HT1080 (cell line): ENCODE results near the gene BORCS5. TPM values are rescaled to one million over a fixed set of nuclear protein-coding genes. Genes with fewer than 3 reads are reported as not detected.
"Not testable (repeated sequence)": the region's sequence is repeated elsewhere in the genome, so short reads cannot be mapped to it uniquely, and the experiment has no call there.

Experiments used
- DNase-seq: peaks from one replicate; pipeline ENCODE4 v3.0.0-alpha.2; 2015; ENCODE audit warnings: low read depth
- total RNA-seq: library from RNA; depleted of rRNA; stranded (reverse); fragments of >200 nt; shearing (Covaris generic); gene quantifications from 2 replicates; pipeline ENCODE4 v1.2.3, GENCODE V29; 2014

BORCS5 gene
- total RNA-seq, 1 experiment from 2014 or later: 12.1 TPM

DNA sequence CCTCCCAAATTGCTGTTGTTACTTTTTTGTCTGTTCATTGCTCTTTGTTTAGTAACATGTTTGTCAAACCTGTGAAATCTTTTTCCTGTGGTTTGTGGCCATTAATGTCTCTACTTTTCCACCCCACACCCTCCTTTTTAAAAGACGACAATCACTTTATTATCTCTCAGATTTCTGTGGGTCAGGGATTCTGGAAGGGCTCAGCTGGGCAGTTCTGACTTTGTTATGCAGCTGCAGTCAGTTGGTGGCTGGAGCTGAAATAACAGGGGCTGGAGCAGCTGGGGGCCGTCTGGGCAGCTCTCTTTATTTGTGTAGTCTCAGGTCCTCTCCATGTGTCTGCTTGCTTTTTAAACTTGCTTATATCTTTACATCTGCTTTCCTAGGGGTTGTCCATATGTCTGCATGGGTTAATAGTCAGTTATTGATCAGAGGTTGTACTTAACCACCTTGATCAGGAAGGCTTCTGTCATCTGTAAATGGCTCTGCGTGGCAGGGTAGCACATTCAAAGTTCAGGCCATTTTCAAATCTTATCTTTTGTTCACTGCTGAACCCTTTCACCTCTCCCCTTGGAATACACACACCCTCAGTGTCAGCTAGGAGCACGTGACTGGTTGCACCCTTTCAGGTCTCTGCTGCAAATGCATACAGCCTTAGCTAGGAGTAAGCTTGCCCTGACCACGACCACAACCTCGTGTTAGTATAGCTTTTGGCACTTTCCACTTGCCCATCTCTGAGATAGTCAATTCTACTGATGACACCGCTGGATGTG is 27.9 kb downstream of the BORCS5 start:
- no peak for DNase-seq

GRCh38 chr12:12387501-12387900 is 30.6 kb downstream of the BORCS5 start:
- DNase-seq: peak; percentile 44

- DNase-seq: no peak
Observed at GRCh38 chr12:12392413-12392812, 35.5 kb downstream of the BORCS5 start.

- DNase-seq: no peak
Observed at GRCh38 chr12:12393171-12393570, 36.3 kb downstream of the BORCS5 start.

DNA sequence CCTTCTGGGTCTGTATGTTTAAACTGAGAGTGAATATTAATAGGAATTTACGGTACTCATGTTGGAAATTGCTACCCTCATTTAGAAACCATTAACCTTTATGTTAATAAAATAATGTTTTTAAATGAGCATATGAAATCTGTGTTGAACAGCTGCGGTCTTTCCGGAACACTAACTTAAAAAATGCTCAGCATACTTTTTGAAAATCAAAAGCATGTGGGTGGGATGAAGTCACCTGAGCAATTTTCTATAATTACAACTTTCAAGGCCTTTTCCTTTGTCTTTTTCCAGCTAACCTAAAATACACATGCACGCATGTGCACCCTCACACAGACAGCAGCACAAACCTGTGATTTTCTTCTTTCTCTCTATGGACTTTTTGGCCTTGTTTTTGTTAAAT is 39.8 kb downstream of the BORCS5 start:
- no peak for DNase-seq

DNA sequence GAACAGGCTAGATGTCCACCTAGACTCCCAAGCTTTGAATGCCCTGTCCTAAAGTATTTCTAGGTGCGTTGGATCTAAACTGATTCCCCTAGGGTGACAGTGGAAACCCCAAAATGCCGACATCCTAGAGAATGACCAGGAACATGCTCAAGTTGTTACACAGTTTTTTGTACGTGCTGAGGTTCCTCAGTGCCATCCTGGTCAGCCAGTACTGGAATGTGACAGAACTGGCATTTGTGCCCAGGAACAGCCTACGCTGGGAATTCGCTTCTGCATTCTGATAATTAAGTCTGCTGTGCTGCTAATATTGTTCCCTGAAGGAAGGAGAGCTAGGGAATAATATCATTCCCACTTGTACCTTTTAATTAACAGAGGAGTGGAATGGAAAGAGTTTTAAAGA is 40.3 kb downstream of the BORCS5 start:
- DNase-seq: no peak

GRCh38 chr12:12398026-12398859 is 41.4 kb downstream of the BORCS5 start:
- peak; percentile 73 for DNase-seq

DNA sequence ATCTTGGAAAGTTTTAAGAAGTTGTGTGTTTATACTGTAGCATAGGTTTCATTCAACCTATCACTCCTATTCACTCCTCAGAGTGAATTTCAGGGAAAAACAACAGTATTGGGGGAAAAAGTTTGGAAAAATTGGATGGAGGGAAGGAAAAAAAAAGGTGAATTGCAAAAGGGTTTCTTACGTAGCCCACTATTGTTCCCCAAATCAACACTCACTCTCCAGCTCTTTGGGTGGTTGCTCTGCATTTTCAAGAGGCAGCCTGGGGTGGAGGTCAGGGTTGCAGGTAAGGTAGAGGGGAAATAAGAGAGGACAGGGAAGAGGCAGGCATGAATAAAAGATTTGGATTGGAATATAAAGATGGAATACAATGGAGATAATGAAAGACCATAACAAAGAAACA is 42.3 kb downstream of the BORCS5 start:
- DNase-seq: no peak

GRCh38 chr12:12399776-12400305 is 43.0 kb downstream of the BORCS5 start:
- no peak for DNase-seq

DNA sequence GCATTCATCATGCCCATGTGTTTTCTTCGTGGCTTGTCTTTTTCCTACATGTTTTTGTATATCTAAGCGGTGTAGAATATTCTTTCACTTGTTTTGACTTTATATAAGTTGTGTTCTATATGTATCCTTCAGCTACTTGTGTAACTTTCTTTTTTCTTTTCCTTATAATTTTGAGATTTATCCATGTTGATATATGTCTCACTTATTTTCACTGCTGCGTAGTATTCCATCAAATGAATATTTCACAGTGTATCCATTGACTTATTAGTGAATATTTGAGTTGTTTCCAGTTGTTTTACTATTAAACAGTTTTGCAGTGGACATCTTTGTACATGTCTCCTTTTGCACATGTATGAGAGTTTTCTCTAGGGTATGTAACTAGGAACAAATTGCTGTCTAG is 43.9 kb downstream of the BORCS5 start:
- no peak for DNase-seq

DNA sequence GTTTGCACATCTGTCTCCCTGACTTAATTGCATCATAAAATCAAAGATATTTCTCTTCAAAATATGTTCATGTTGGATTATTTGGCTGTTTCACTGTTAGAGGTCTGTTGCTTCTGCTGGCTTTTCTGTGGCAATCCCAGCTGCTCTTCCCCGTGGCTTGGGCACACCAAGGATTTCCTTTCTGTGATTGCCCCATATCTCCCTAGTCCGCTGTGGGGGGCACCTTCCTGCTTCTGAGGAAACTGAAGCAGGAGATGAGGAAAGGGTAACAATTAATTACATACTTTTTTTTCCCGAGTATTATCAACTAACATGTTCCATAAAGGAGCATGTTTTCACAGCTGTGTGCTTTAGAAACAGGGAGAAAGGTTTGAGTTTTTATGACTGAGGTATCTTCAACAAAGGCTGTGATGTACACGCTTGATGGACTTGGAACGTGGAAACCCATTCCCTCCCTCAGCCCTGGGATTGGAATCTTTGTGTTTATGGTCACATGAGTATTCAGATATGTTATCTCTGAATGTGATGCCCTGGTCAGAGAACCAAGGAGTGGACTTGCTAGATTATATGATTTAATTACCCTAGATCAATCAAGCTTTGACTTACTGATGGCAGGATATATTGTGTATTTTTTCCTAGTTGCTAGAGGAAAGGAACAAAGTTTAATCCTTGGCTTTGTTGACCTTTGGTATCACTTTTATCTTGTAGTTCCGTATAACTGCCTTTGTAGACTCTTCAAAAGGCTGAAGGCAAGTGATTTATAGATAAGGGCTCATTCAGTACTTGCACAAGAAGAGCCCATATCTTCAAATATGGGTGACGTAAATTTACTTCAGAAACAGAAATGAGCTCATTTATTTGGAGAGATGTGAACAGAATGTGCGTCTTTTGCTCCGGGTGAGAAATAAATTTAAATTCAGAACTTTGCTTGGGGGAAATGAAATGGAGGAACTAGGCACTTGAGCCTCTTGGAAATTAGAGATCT is 46.7 kb downstream of the BORCS5 start:
- DNase-seq: no peak

DNA sequence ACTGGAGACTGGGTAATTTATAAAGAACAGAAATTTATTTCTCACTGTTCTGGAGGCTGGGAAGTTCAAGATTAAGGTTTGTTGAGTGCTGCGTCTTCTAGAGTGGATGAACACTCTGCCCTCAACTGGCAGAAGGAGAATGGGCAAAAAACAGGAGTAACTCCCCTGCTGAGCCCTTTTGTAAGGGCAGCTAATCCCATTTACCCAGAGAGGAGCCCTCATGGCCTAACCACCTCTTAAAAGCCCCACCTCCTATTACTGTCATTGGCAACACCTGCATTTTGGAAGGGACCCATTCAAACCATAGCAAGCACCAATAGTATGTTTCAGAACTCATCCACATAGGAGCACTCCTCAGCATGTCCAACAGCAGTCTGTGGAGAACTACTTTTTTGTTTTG is 47.4 kb downstream of the BORCS5 start:
- DNase-seq: no peak

GRCh38 chr12:12405882-12406281 is 49.0 kb downstream of the BORCS5 start:
- no peak for DNase-seq

DNA sequence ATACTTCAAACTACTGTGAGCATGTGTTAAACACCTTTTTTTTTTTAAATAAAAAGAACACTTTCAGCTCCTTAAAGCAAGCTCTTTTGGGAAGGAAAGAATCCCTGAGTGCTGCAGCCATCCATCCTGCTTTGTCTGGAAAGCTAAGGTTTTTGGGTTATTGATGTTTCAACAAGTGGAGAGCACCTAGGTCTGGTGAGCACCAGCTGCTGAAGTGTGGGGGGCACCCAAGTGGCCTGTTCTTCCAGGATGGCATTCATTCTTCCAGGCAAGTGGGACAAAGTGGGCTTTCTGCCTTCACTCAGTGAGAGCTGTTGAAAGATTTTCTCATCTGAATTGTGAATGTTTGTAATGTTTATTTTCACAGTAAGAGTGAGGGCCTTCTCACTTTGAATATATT is 49.9 kb downstream of the BORCS5 start:
- no peak for DNase-seq

DNA sequence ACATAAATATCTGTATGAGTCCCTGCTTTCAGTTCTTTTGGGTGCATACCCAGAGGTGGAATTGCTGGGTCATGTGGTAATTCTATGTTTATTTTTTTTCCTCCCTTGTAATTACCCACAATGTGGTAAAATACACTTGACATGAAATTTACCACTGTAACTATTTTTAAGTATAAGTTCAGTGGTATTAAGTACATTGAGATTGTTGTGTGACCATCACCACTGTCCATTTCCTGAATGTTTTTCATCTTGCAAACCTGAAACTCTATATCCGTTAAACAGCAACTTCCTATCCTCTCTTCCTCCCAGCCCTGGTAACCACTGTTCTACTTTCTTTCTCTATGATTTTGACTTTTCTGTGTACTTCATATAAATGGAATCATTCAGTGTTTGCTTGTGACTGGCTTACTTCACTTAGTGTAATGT is 51.4 kb downstream of the BORCS5 start:
- DNase-seq: no peak

DNA sequence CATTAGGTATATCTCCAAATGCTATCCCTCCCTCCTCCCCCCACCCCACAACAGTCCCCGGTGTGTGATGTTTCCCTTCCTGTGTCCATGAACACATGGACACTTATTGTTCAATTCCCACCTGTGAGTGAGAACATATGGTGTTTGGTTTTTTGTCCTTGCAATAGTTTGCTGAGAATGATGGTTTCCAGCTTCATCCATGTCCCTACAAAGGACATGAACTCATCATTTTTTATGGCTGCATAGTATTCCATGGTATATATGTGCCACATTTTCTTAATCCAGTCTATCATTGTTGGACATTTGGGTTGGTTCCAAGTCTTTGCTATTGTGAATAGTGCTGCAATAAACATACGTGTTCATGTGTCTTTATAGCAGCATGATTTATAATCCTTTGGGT is 52.5 kb downstream of the BORCS5 start:
- DNase-seq: not testable (repeated sequence)

DNA sequence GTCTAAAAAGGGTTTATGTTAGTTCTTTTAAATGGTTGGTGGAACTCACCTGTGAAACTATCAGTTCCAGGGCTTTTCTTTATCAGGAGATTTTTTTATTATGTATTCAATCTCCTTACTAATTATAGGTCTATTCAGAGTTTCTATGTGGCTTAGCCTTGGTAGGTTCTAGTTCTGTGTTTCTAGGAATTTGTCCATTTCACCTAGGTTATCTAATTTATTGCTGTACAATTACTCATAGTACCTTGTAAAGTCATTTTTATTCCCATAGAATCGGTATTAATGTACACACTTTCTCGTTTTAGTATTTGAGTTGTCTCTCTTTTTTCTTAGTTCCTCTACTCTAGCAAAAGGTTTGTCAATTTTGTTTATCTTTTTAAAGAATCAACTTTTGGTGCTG is 59.0 kb downstream of the BORCS5 start:
- no peak for DNase-seq

DNA sequence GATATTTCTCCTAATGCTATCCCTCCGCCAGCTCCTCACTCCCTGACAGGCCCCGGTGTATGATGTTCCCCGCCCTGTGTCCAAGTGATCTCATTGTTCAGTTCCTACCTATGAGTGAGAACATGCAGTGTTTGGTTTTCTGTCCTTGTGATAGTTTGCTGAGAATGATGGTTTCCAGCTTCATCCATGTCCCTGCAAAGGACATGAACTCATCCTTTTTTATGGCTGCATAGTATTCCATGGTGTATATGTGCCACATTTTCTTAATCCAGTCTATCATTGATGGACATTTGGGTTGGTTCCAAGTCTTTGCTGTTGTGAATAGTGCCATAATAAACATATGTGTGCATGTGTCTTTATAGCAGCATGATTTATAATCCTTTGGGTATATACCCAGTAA is 62.3 kb downstream of the BORCS5 start:
- not testable (repeated sequence) for DNase-seq

GRCh38 chr12:12423367-12423766 is 66.5 kb downstream of the BORCS5 start:
- DNase-seq: no peak

DNA sequence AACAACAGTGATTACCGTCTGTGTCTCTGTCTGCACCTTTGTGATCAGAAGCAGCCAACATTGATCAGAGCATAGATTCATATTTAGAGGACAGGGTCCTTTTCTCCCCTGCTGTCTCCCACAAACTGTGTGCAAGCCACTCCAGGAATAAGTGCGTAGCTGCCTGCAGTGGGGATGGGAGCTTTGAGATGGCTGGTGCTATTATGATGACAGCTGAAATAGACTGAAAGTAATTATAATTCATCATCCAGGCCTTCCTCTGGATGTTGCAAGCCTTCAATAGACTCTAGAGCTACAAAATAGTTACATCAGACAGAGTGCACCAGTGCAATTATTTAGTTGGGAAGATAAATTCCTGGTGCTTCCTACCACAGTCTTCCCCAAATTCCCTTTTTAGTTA is 68.1 kb downstream of the BORCS5 start:
- no peak for DNase-seq

DNA sequence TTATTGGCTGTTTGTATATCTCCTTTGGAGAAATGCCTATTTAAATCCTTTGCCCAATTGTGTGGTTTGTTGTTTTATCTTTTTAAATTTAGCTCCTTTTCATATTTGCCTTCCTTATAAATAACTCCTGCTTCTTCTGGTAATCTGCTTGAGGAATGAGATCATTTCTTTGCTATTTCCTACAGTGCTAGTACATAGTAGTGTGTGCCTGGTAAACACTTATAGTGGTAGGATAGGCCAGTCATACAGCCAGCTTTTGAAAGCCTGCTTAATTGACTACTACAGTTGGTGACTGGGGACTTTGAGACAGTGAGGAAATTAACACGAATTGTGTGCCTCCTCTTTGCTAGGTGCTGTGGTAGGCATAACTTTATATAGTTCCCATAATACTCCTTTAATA is 68.7 kb downstream of the BORCS5 start:
- DNase-seq: no peak
